DOHH2 (cell line): ENCODE data around the gene TIPIN.

Source experiments
- H3F3A ChIP-seq: fragments of 200-600 bp; sonication (generic), shearing (Covaris generic); 2 replicates; pipeline ENCODE4 v1.6.0; 2016; ENCODE audit warnings: antibody characterized with exemption, mild to moderate bottlenecking; ENCODE audit not compliant: control insufficient read depth, insufficient read depth
- H3K27ac ChIP-seq: fragments of 200-600 bp; sonication (generic); 2 replicates; pipeline ENCODE4 v1.5.1; 2014; ENCODE audit warnings: low read depth, mild to moderate bottlenecking, low read length, moderate library complexity
- H3K27me3 ChIP-seq: fragments of 200-600 bp; sonication (generic); 2 replicates; pipeline ENCODE4 v1.6.1; 2014; ENCODE audit warnings: mild to moderate bottlenecking, low read length, mixed read lengths; ENCODE audit not compliant: control insufficient read depth
- H3K36me3 ChIP-seq: fragments of 200-600 bp; sonication (generic); 2 replicates; pipeline ENCODE4 v1.6.1; 2014; ENCODE audit warnings: mild to moderate bottlenecking, low read length, moderate library complexity, mixed read lengths; ENCODE audit not compliant: control insufficient read depth
- H3K4me1 ChIP-seq: fragments of 200-600 bp; sonication (generic); 2 replicates; pipeline ENCODE4 v1.6.1; 2014; ENCODE audit warnings: mild to moderate bottlenecking, low read length, mixed read lengths; ENCODE audit not compliant: control insufficient read depth
- H3K4me2 ChIP-seq: fragments of 200-600 bp; sonication (generic); 2 replicates; pipeline ENCODE4 v1.6.0; 2014; ENCODE audit warnings: mild to moderate bottlenecking, low read length, moderate library complexity
- H3K4me3 ChIP-seq: fragments of 200-600 bp; sonication (generic); 2 replicates; pipeline ENCODE4 v1.5.1; 2014; ENCODE audit warnings: mild to moderate bottlenecking, low read length, mixed read lengths
- H3K79me2 ChIP-seq: fragments of 200-600 bp; sonication (generic); 2 replicates; pipeline ENCODE4 v1.6.1; 2014; ENCODE audit warnings: mild to moderate bottlenecking, low read length, mixed read lengths; ENCODE audit not compliant: control insufficient read depth
- H3K9me2 ChIP-seq: fragments of 200-600 bp; sonication (generic); replicated peaks from 2 replicates; pipeline ENCODE4 v1.6.1; 2014; ENCODE audit warnings: mild to moderate bottlenecking, low read length, mixed read lengths; ENCODE audit not compliant: control insufficient read depth
- H3K9me3 ChIP-seq: fragments of 200-600 bp; sonication (generic); 2 replicates; pipeline ENCODE4 v1.6.1; 2014; ENCODE audit warnings: antibody characterized with exemption, low read length, mixed read lengths; ENCODE audit not compliant: control insufficient read depth, insufficient read depth
- H4K20me1 ChIP-seq: fragments of 200-600 bp; sonication (generic); 2 replicates; pipeline ENCODE4 v1.6.0; 2014; ENCODE audit warnings: low read depth, mild to moderate bottlenecking, antibody characterized with exemption, low read length, moderate library complexity; ENCODE audit not compliant: control insufficient read depth, insufficient read depth
- EZH2phosphoT487 ChIP-seq: fragments of 200-600 bp; sonication (generic); IDR thresholded peaks from 2 replicates; pipeline ENCODE4 v1.6.1; 2017; ENCODE audit warnings: borderline replicate concordance, mild to moderate bottlenecking, antibody characterized with exemption, low read length, moderate library complexity, mixed read lengths
- TF ChIP-seq, protein P1 (sequence below): fragments of 200-600 bp; sonication (generic); IDR thresholded peaks from one replicate; pipeline ENCODE4 v1.5.1; 2014; ENCODE audit warnings: antibody characterized with exemption, mild to moderate bottlenecking, low read depth, low read length; ENCODE audit not compliant: poor library complexity, severe bottlenecking

Gene TIPIN

DNA sequence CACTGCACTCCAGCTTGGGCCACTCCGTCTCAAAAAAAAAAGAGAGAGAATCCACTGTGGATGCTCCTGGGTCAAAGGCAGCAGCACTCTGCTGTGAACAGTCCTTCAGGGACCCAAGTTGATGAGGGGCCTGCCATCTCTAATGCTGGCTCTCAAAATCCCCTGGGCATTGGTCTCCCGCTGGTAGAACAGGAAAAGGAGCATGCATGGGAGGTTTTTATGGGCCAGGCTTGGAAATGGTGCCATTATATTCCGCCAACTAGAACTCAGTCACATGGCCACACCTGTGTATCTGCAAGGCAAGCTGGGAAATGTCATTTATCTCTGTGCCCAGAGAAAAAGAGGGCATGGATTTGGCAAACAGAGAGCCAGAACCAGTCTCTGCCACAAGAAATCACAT, 66.5 kb downstream of the TIPIN start:
- Histone ChIP-seq H3F3A (peaks cover 12% of the 10 kb centered on the region), H3K4me3 (no peak overlapping the region), H3K27ac (no peak overlapping the region), H3K79me2 (peaks cover 34% of the 10 kb centered on the region), H3K9me2 (no peaks in the 10 kb centered on the region), H3K9me3 (no peaks in the 10 kb centered on the region), H4K20me1 (no peaks in the 10 kb centered on the region), H3K4me1 (peaks cover 54% of the 10 kb centered on the region), H3K4me2 (no peak overlapping the region), H3K36me3 (peaks cover 17% of the 10 kb centered on the region), H3K27me3 (no peaks in the 10 kb centered on the region)
- no peak for TF ChIP-seq EZH2phosphoT487
- TF ChIP-seq, protein P1, sequence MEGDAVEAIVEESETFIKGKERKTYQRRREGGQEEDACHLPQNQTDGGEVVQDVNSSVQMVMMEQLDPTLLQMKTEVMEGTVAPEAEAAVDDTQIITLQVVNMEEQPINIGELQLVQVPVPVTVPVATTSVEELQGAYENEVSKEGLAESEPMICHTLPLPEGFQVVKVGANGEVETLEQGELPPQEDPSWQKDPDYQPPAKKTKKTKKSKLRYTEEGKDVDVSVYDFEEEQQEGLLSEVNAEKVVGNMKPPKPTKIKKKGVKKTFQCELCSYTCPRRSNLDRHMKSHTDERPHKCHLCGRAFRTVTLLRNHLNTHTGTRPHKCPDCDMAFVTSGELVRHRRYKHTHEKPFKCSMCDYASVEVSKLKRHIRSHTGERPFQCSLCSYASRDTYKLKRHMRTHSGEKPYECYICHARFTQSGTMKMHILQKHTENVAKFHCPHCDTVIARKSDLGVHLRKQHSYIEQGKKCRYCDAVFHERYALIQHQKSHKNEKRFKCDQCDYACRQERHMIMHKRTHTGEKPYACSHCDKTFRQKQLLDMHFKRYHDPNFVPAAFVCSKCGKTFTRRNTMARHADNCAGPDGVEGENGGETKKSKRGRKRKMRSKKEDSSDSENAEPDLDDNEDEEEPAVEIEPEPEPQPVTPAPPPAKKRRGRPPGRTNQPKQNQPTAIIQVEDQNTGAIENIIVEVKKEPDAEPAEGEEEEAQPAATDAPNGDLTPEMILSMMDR, result no peak

DNA sequence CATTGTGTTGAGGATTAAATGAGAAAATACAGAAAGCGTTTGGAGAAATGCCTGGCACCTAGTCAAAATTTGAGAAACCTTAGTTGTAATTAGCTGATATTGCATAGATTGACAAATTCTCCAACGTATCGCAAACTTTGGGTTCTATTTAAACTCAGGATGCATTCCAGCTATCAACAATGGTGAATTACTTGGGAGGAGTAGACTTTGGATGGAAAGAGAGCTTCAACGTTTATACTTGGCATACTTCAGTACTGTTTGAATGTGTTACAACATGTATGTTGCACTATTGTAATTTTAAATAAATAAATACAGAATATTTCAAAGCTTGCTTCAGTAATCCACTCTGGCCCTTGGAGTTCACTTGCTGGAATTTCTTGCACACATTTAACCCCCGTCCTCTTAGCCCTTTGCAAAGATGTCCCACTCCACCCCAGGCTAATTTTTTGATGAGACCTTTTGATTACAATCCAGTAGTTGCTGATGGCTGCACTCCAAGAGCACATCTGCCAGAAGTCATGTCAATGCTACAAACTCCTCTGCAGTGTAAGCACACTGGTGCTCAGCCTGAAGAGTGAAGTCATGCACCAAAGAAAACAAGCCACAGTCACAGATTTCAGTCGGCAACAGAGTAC, 67.8 kb downstream of the TIPIN start:
- H3K79me2 ChIP-seq, result peaks cover 22% of the 10 kb centered on the region
- H3K27ac ChIP-seq, result no peak overlapping the region
- H3K9me2 ChIP-seq, result no peaks in the 10 kb centered on the region
- H3K9me3 ChIP-seq, result no peaks in the 10 kb centered on the region
- peaks cover 9% of the 10 kb centered on the region for H3K36me3 ChIP-seq
- H3K4me3 ChIP-seq, result no peak overlapping the region
- no peak overlapping the region for H3K4me2 ChIP-seq
- H4K20me1 ChIP-seq, result no peaks in the 10 kb centered on the region
- peaks cover 44% of the 10 kb centered on the region for H3K4me1 ChIP-seq
- H3K27me3 ChIP-seq, result no peaks in the 10 kb centered on the region
- peaks cover 5% of the 10 kb centered on the region; the same call in 1 of the 2 replicates for H3F3A ChIP-seq
- TF ChIP-seq, protein P1, result no peak
- TF ChIP-seq EZH2phosphoT487, result no peak

DNA sequence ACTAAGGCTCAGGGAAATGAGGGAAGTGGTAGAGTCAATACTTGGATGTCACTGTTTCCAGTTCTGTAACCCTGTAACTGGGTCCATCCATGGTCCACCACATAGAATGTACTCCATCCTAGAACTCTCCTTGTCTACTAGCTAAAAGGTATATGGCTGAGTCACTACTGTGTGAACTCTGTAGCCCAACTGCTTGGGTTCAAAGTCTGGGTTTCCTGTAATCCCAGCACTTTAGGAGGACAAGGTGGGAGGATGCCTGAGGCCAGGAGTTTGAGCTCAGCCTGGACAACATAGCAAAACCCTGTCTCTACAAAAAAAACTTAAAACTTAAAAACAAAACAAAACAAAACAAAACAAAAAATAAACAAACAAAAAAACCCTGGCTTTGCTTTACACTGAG, 68.4 kb downstream of the TIPIN start:
- no peak overlapping the region for H3K27ac ChIP-seq
- TF ChIP-seq, protein P1, result no peak
- TF ChIP-seq EZH2phosphoT487, result no peak
- H4K20me1 ChIP-seq, result no peaks in the 10 kb centered on the region
- H3F3A ChIP-seq, result peaks cover 5% of the 10 kb centered on the region; the same call in 1 of the 2 replicates
- peaks cover 20% of the 10 kb centered on the region for H3K79me2 ChIP-seq
- H3K9me2 ChIP-seq, result no peaks in the 10 kb centered on the region
- no peak overlapping the region for H3K4me3 ChIP-seq
- H3K27me3 ChIP-seq, result no peaks in the 10 kb centered on the region
- H3K4me2 ChIP-seq, result peak overlapping the region; percentile 15; the same call in 1 of the 2 replicates
- H3K4me1 ChIP-seq, result peaks cover 44% of the 10 kb centered on the region
- no peaks in the 10 kb centered on the region for H3K9me3 ChIP-seq
- H3K36me3 ChIP-seq, result peaks cover 9% of the 10 kb centered on the region
